GM21786 (cell line): Measurements from ENCODE around the gene CCL23.
"Not testable (repeated sequence)": the region's sequence is repeated elsewhere in the genome, so short reads cannot be mapped to it uniquely, and the experiment has no call there.

Experiments used
- ATAC-seq: cut with Tn5 transposase; IDR thresholded peaks from one replicate; pipeline ENCODE4 v1.9.1; 2021; ENCODE audit not compliant: unreplicated experiment

The CCL23 gene, protein sequence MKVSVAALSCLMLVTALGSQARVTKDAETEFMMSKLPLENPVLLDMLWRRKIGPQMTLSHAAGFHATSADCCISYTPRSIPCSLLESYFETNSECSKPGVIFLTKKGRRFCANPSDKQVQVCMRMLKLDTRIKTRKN

DNA sequence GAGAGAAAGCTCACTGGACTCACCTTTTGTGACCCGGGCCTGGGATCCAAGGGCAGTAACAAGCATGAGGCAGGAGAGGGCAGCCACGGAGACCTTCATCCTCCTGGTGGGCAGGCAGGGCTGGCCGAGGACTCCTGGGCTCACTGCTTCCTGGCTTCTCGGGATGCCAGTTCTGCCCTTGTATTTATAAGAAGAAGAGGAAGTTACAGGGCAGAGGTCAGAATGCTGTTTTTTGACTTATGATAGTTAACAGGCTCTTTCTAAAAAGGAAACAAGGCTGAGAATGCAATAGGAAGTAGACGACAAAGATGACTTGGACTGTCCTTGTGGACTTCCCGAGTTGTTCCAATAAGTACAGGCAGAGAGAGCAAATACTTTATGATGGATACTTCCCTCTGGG lies at the start of gene CCL23:
TSS of gene CCL23 (minus strand) at position 174 of the 400 bp plus-strand sequence. CDS start at position 99, 75 bp downstream.
- no peak for ATAC-seq

DNA sequence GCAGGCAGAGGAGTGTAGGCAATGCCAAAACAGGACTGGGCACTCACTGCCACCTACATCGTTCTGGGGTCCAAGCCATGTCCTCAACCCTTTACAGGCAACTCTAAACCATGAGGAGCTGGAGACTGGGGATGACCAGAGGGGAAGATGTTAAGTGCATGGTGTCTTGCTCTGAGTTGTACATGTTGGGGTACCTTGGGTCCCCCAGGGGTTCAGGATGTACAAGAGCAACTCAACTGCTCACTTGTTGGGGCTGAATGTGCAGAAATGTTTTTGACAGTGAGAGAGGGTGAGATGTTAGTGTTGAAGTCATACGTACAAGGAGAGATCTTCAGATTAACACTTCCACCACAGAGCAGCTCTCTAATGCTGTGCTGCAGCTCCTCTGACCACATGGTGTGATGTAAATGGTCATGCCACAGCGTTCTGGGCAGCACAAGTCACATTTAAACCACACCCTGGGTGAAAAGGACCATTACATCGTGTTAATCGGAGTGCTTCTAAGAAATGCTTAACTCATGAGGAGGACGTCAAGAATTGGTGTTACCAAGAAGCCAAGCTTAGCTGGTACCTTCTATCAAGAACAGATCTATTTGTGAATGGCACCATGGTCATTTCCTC lies 48.7 kb upstream of the CCL23 start:
- ATAC-seq, result no peak

DNA sequence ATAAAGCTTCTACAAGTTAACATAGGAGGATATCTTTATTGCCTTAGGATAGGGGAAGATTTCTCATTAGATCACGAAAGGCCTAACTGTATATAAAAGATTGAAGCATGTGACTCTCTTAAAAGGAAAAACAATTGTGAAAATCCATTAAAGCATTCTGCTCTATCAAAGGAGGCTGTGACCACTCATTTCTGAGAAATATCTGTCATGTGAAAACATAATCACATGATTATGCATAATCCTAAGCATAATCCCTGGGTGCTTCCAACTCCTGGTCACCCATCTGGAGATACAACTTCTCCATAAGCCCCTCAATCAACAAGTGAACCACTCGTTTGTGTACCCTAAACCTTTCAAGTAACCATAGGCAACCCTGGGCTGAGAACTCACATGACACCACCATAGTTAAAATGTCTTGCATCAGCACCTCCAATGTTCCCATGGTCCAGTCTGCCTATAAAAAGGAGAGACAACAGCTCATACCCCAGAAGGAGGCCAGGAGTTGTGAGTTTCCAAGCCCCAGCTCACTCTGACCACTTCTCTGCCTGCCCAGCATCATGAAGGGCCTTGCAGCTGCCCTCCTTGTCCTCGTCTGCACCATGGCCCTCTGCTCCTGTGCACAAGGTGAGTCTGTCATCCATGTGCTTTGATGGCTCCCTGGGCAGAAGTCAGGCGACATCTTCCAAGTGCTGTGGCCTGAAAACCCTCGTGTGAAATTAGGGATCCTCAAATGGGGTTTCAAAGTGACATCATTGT lies 46.2 kb upstream of the CCL23 start, which contains the start of gene CCL18:
TSS of gene CCL18 (plus strand) at position 487 of the 756 bp plus-strand sequence. CDS start at position 558, 71 bp downstream.
- ATAC-seq, result no peak

DNA sequence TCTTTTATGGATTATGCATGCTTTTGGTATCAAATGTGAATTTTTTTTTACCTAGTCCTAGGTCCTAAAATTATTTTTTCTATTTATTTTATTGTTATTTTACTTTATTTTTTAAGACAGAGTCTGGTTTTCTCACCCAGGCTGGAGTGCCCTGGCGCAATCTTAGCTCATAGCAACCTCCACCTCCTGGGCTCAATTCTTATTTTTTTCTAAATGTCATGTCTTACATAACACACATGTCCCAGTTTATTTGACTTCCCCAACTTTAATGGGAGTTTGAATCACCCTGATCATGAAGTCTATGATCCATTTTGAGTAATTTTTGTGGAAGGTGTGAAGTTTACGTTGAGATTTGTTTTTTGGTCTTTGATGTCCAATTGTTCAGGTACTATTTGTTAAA lies 43.0 kb upstream of the CCL23 start:
- ATAC-seq, result no peak

DNA sequence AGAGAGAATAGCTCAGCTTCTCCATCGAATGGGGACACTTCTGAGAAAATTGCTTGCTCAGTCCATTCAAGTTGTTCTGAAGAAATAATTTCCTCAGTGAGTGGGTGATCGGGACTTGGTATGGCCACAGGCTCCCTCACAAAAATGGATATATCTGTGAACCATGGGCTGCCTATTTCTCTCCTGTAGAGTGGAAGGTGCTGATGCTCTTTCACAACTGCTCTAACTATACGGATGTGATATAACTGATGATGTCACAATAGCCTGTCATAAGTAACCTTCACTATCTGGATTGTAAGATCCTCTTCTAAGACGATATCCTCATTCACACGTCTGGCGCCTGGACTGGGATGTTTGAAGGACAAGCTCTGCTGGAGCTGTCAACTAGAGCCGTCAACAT lies 41.6 kb upstream of the CCL23 start:
- no peak for ATAC-seq

DNA sequence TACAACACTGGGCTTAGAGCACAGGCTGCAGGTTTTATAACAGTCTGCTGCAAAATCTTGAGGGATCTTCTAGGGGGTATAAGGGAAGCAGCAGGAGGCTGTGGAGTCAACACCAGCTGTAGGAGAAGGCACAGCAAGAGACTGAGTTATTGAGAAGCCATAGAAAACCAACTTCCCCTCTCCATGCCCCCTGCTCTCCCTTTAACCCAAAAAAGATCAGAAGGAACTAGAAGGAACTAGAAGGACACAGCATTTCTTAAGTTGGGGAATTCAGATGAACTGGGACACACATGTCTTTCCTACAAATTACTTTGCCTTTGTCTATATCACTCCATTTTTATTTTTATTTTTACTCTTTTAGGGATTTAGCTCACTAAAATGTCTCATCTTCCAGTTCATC lies 40.1 kb upstream of the CCL23 start:
- ATAC-seq, result no peak

DNA sequence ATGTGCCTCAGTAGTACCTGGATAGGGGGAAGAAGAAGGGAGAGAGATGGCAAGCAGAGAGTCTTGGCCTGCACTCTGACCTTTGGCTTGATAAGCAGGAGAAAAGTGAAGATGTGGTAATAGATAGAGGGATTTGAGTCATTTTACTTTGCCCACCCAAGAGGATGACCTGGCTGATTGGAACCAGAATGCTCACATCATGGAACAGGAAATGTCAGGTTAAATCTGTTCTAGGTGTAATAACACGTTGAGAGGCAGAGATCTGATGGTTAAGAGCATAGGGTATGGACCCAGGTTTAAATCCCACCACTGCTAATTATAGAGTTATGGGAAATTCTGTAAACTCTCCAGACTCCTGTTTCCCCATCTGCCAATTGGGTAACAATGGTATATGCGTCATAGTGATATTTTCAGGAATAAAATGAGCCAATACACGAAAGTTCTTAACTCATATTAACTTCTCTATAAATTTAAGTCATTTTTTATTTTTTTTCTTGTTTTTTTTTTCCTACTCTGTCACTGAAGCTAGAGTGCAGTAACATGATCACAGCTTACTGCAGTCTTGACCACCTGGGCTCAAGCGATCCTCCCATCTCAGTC lies 38.2 kb upstream of the CCL23 start:
- ATAC-seq, result no peak

DNA sequence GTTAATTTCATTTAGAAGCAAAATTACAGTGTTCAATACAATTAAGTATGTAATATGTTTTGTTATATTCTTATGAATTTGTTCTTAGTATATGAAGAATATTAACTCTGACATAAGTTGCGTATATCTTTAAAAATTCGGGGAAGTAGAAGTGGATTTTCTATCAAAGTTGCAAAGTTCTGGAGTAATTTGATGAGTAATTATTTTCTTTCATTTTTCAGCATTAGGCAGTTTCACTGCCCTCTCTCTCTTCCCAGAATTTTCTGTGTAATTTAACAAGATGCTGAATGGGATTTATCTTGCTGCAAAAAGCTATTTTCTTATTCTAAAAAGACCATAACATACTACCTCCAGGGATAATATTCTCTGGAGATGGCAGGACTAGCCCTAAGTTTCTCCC lies 37.4 kb upstream of the CCL23 start:
- no peak for ATAC-seq

DNA sequence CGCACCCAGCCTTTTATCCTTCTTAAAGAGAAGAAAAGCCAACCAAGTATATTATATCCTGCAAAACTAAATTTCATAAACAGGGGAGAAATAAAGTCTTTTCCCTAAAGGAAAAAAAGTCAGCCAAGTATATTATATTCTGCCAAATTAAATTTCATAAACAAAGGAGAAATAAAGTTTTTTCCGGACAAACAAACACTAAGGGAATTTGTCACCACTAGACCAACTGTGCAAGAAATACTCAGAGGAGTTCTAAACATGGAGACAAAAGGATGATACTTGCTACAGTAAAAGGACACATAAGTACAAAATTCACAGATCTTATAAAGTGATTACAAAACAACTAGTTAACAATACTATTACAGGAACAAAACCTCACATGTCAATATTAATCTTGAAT lies 31.9 kb upstream of the CCL23 start:
- no peak for ATAC-seq

DNA sequence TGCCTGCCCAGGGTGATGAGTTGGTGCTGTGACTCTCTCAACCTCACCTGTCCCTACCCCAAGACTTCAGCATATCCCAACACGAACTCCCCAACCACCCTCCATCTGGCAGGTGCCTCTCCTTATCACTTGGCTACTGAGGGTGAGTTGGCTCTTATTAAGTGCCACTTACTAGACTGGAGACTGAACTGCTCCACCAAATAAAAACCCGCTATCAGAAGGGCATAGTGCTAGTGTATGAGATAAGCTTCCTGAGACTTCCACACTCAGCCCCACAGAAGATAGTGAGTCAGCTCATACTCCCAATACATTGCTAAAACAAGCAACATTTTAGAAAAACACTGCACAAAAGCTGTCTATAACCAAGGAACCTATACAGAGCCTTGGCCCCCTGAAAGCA lies 30.3 kb upstream of the CCL23 start:
- ATAC-seq, result no peak

DNA sequence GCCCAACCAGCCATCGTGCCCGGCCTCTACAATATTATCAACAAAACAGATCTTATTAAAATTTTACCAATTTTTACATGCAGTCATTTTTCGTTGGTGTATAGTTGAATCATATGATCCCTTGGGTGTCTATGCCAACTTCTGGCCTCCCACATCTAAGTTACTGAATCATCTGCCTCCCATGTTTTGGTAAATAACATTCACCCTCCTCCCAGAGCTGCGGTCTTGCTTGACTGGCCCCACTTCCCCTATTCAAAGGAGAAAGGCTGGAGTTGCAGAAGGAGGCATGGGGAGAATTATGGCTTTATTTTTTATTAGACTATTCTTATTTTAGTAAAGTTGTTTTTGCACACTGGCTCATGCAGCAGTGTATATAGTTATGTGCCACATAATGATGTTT lies 18.5 kb upstream of the CCL23 start:
- no peak for ATAC-seq

DNA sequence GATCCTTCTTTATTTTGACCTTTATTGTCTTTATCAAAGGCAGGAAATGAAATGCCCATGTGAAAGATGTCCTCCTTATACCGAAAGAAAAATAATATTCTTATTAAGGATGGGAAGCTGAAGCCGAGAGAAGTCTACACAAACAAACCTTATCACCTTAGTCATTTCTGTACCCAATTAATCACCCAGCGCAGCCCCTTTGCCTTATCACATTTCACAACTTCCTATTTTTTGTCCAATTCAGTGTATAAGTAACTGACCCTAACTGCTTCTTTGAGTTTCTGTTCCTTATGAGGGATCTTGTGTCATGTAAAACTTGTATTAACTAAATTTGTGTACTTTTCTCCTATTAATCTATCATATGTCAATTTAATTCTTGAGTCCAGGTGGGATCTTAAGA lies 16.4 kb upstream of the CCL23 start:
- no peak for ATAC-seq

DNA sequence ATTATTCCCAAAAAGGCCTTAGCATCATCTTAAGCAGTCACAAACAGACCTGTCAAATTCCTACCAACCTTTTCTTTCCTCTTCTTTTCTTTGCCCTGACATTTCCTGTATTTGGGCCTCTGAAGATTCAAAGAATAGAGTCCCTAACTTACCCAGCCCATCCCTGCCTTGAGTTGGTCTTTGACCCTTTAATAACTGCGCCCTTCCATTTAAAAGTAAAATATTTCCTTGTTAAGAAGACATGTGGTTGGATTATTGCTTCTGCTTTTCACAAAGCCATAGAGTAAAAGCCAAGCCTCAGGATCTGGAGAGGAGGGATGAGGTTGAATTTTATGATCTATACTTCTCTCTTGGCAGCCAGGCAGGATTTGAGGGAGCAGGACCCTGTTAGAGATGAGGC lies 13.2 kb upstream of the CCL23 start:
- ATAC-seq, result no peak

DNA sequence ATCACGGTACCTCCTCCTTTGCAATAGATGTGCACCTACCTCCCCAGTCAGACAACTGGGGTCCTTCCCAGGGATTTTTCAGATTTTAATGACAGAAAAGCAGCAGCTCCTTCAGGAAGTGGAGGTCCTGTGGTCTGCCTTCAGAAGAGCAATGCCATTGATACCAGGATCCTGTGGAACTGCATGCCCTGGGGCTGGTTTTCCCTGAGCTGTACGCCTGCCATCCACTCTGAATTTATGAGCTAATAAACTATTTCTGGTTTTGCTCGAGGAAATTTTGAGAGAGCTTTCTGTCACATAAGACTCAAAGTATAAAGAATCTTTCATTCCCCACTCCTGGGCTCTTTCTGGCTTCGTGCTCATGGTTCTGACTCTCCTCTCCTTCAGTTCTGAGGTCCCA lies 10.0 kb upstream of the CCL23 start:
- ATAC-seq, result no peak

DNA sequence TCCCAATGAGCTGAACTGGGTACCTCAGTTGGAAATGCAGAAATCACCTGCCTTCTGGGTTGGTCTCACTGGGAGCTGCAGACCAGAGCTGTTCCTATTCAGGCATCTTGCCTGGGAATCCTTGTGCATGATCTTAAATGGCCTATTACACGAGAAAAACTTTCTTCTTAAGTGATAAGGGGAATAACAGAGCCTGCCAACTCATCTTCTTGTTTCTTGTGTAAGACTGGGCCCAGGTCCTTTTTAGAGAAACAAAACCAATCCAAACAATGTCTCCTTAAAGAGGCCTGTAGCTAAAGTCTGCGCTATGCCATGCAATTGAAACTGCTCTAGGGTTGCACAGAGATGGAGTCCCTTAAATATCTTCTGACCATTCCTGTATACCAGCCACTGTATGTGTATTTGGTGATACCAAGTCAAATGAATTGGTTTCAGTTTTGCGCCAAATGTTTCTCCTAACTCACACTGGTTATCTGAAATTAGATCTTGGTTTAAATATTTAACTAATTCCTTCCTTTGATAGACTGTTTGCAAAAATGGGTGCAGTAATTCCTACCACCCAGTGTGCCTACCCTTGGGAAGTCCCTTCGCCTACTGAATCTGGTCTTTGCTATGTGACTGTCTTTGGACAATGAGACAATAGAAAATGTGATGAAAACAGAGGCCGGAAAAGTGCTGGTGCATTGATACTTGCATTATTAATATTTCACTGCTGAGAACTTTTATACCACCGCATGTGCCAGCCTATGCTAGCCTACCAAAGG lies 6.5 kb upstream of the CCL23 start:
- no peak for ATAC-seq

DNA sequence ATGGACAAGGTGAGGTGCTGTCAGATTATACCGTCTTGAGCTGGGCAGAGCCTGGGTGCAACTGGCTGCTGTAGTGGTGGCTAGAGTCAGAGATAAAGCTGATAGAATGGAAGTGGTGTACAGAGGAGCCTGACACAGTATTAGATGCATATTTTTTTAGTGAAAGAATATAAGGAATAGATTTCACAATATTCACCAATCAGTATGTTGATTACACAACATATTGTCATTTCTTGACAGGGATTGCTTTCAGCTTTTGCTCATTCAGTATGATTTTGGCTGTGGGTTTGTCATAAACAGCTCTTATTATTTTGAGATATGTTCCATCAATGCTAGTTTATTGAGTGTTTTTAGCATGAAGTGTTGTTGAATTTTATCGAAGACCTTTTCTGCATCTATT lies 1.7 kb upstream of the CCL23 start:
- ATAC-seq, result no peak

DNA sequence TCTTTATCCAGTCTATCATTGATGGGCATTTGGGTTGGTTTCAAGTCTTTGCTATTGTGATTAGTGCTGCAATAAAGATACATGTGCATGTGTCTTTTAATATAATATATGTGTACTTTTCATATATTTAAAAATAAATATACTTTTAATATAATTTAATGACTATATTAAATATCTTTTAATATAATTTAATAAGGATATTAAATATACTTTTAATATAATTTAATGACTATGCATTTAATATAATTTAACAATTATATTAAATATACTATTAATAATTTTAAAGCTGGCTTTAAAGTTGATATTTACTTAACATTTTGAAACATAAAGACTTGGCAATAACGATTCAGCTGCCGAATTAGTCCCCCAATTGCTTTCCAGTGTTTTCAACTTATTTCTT lies 1.2 kb downstream of the CCL23 start:
- ATAC-seq, result no peak

DNA sequence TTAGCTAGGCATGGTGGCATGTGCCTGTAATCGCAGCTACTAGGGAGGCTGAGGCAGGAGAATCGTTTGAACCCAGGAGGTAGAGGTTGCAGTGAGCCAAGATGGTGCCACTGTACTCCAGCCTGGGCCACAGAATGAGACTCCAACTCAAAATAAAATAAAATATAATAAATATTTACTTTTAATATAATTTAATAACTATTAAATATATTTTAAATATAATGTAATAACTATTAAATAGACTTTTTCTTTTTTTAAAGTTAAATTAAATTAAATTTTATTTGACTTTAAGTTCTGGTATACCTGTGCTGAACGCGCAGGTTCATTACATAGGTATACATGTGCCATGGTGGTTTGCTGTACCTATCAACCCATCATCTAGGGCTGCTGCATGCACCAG lies 1.9 kb downstream of the CCL23 start:
- not testable (repeated sequence) for ATAC-seq

DNA sequence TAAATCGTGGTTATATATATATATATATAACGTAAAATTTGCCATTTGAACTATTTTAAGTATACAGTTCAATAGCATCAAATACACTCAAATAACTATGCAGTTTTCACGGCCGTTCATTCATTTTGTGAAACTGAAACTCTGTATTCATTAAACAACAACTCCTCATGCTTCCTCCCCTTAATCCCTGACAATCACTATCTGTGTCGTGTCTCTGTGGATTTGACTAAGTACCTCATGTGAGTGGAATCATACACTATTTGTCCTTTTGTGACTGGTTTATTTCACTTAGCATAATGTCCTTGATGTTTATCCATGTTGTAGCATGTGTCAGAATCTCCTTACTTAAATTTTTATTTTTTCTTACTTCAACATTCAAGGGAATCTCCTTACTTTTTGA lies 2.8 kb downstream of the CCL23 start:
- ATAC-seq, result no peak

DNA sequence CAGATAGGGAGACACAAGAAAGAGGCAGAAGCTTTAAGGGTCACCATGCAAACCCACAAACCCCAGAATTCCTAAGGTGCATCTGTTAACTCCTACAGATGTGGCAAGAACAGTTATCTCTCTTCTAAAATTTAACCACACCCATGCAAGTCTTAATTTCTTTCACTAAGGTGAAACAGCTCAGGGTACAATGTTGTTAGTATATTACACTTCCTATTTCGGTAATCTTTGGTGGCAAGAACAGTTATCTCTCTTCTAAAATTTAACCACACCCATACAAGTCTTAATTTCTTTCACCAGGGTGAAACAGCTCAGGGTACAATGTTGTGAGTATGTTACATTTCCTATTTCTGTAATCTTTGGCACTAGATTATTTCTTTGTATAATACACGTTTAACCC lies 6.6 kb downstream of the CCL23 start:
- ATAC-seq, result no peak

DNA sequence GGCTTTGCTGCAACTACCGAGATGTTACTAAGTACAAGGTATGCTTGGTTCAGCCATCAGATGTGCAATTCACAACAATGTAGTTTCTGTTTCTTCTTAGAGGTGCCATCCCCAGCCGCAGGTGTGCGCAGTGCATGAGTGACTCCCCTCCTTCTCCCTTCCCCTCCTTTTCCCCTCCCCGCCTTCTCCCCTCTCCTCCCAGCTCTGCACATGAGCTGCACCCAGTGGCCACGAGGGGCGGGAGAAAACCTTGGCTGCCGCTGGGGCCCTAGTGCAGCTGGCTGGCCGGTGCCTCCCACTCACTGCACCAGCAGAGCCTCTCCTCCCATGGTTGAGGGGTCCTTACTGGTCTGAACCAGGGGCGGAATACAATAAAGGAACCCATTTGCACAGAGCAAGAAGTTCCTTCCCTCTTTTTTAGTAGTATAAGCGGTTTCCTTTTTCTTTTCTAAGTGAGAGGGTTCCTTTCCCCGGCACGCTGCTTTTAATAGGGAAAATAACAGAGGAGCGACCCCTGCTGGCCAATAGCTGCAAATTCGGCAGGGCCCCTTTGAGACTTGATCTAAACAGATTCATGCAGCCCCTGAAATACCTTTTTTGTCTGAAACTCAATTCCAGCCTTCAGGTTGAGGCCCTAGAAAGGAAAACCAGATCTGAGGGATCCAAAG lies 8.6 kb downstream of the CCL23 start:
- no peak for ATAC-seq
